GM23248 (cell line): ENCODE data around the gene AMER1. TPM values are rescaled to one million over a fixed set of nuclear protein-coding genes. Genes with fewer than 3 reads are reported as not detected.

Experiments used
- DNase-seq: peaks from one replicate; pipeline ENCODE4 v3.0.0-alpha.2; 2015
- H2AFZ ChIP-seq: fragments of 200-600 bp; sonication (generic); 2 replicates; pipeline ENCODE4 v1.6.1; 2016; ENCODE audit warnings: antibody characterized with exemption
- H3F3A ChIP-seq: fragments of 200-600 bp; sonication (generic); 2 replicates; pipeline ENCODE4 v1.6.1; 2016; ENCODE audit warnings: mild to moderate bottlenecking, antibody characterized with exemption, mixed run types; ENCODE audit not compliant: insufficient read depth
- H3K27ac ChIP-seq: fragments of 200-600 bp; sonication (generic); 2 replicates; pipeline ENCODE4 v1.5.1; 2016; ENCODE audit warnings: mild to moderate bottlenecking
- H3K27me3 ChIP-seq: fragments of 200-600 bp; sonication (generic); replicated peaks from 2 replicates; pipeline ENCODE4 v1.6.1; 2016; ENCODE audit warnings: mild to moderate bottlenecking; ENCODE audit not compliant: insufficient read depth
- H3K36me3 ChIP-seq: fragments of 200-600 bp; sonication (generic); 2 replicates; pipeline ENCODE4 v1.6.1; 2016; ENCODE audit warnings: low read depth, mild to moderate bottlenecking
- H3K4me1 ChIP-seq: fragments of 200-600 bp; sonication (generic); 2 replicates; pipeline ENCODE4 v1.6.1; 2016; ENCODE audit warnings: mild to moderate bottlenecking; ENCODE audit not compliant: insufficient read depth
- H3K4me2 ChIP-seq: fragments of 200-600 bp; sonication (generic); one replicate; pipeline ENCODE4 v1.6.1; 2016; ENCODE audit warnings: mild to moderate bottlenecking; ENCODE audit not compliant: unreplicated experiment
- H3K4me3 ChIP-seq: fragments of 200-600 bp; sonication (generic); 2 replicates; pipeline ENCODE4 v1.5.1; 2016; ENCODE audit warnings: mild to moderate bottlenecking
- H3K79me2 ChIP-seq: fragments of 200-600 bp; sonication (generic); 2 replicates; pipeline ENCODE4 v1.6.1; 2016; ENCODE audit warnings: mild to moderate bottlenecking; ENCODE audit not compliant: insufficient read depth
- H3K9ac ChIP-seq: fragments of 200-600 bp; sonication (generic); 2 replicates; pipeline ENCODE4 v1.6.1; 2016; ENCODE audit warnings: mild to moderate bottlenecking
- H3K9me2 ChIP-seq: fragments of 200-600 bp; sonication (generic); 2 replicates; pipeline ENCODE4 v1.6.1; 2016; ENCODE audit warnings: mixed run types, mild to moderate bottlenecking, moderate library complexity; ENCODE audit not compliant: insufficient read depth
- H3K9me3 ChIP-seq: fragments of 200-600 bp; sonication (generic); one replicate; pipeline ENCODE4 v1.6.1; 2017; ENCODE audit warnings: low read depth
- H4K20me1 ChIP-seq: fragments of 200-600 bp; sonication (generic); 2 replicates; pipeline ENCODE4 v1.6.0; 2016; ENCODE audit not compliant: insufficient read depth
- EZH2 ChIP-seq: fragments of 200-600 bp; sonication (generic); IDR thresholded peaks from 2 replicates; pipeline ENCODE4 v1.6.1; 2018; ENCODE audit warnings: antibody characterized with exemption, mild to moderate bottlenecking; ENCODE audit not compliant: insufficient read depth, poor library complexity, severe bottlenecking
- EZH2phosphoT487 ChIP-seq: fragments of 200-600 bp; sonication (generic); IDR thresholded peaks from 2 replicates; pipeline ENCODE4 v1.6.1; 2018; ENCODE audit warnings: antibody characterized with exemption, moderate library complexity, mild to moderate bottlenecking, low read depth; ENCODE audit not compliant: insufficient read depth
- whole genome bisulfite sequencing, 2 experiments: methylation state at CpG; one replicate each; pipeline ENCODE4 v1.1.6; 2015 to 2017; ENCODE audit warnings: low lambda C conversion rate in 2 of 2, low coverage in 1 of 2; ENCODE audit errors: missing lambda C conversion rate in 2 of 2; 5-methylcytosine and 5-hydroxymethylcytosine counted together
- in situ Hi-C: fragments of 300-500 bp; cut with MboI; formaldehyde crosslinking; loops from 2 replicates; pipeline ENCODE4 v1.15.0; 2020
- polyA plus RNA-seq: library from polyadenylated mRNA; unstranded; fragments of >200 nt; fragmentation: Nextera tagmentation; extraction: Ambion mirVana; gene quantifications from 2 replicates; pipeline ENCODE4 v1.2.1, GENCODE V29; 2016
- total RNA-seq: library from RNA; depleted of rRNA; stranded (reverse); fragments of >200 nt; shearing (Covaris generic); gene quantifications from 2 replicates; pipeline ENCODE4 v1.2.3, GENCODE V29; 2014

The AMER1 gene
- total and polyA plus RNA-seq, 2 experiments from 2014 or later: 0.05 to 1.9 TPM

DNA sequence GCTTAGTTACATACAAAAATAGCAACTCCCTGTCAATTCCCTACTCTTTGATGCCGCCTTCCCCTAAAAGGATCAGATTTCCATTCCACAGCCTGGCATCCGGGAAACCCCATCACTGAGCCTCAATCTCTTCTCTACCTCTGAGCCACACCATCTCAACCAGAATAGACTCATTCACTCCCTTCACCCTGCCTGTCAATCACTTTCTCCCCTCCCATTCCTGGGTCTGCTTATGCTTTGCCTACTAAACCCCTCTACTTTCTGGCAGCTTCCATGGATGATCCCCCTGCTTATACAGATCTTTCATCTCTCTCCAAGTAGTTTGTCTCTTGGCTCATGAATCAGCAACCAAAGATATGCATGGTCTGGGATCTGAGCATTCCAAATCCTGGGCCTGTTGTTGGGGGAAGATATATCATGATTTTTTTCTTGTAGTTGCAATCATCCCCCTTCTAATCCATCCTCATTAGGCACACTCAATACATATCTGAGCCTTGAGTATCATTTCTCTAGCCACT lies 2.6 kb downstream of the AMER1 start:
- H3K36me3 ChIP-seq: no peaks in the 10 kb centered on the region
- H3K9me2 ChIP-seq: no peaks in the 10 kb centered on the region
- H3K9me3 ChIP-seq: no peaks in the 10 kb centered on the region
- H3K27me3 ChIP-seq: no peaks in the 10 kb centered on the region
- no peak overlapping the region for H3K9ac ChIP-seq
- no peak for TF ChIP-seq EZH2phosphoT487
- no peak for TF ChIP-seq EZH2
- no peak overlapping the region for H2AFZ ChIP-seq
- H3K4me2 ChIP-seq: no peak overlapping the region
- no peaks in the 10 kb centered on the region for H3K79me2 ChIP-seq
- peaks cover 18% of the 10 kb centered on the region for H3K4me1 ChIP-seq
- no peaks in the 10 kb centered on the region for H3F3A ChIP-seq
- in situ Hi-C loops: no loop called here
- H3K27ac ChIP-seq: no peak overlapping the region
- WGBS, 2 experiments: 58 to 59% methylated on average over 2 of the region's 2 CpGs
- peak; percentile 19 for DNase-seq
- H4K20me1 ChIP-seq: no peaks in the 10 kb centered on the region
- H3K4me3 ChIP-seq: no peak overlapping the region

DNA sequence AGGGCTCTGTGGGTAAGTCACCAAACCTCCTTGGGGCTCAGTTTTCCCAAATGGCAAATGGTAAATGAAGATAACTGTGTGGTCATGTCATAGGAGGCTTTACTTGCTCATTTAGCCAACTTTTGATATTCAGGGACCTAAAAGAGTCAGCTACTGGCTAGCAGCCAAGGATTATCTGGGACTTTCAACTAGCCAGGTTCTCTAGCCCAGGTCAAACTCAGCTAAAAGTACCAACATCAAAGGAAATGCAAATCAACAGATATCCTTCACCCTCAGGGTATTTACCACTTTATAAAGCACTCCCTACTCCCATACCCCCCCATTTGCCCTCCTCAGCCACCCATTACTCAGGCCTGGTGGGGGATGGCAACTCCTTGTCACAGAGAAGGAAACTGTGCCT lies 7.5 kb downstream of the AMER1 start:
- no peak overlapping the region for H3K4me2 ChIP-seq
- no peaks in the 10 kb centered on the region for H3F3A ChIP-seq
- H3K27ac ChIP-seq: no peak overlapping the region
- peaks cover 2% of the 10 kb centered on the region; the same call in 1 of the 2 replicates for H3K4me1 ChIP-seq
- no peak for TF ChIP-seq EZH2
- no peak for TF ChIP-seq EZH2phosphoT487
- H3K9me2 ChIP-seq: no peaks in the 10 kb centered on the region
- H4K20me1 ChIP-seq: no peaks in the 10 kb centered on the region
- H3K79me2 ChIP-seq: no peaks in the 10 kb centered on the region
- DNase-seq: no peak
- H3K4me3 ChIP-seq: no peak overlapping the region
- no peaks in the 10 kb centered on the region for H3K27me3 ChIP-seq
- H3K9ac ChIP-seq: no peak overlapping the region
- H2AFZ ChIP-seq: no peak overlapping the region
- in situ Hi-C loops: no loop called here
- H3K36me3 ChIP-seq: no peaks in the 10 kb centered on the region
- no peaks in the 10 kb centered on the region for H3K9me3 ChIP-seq

DNA sequence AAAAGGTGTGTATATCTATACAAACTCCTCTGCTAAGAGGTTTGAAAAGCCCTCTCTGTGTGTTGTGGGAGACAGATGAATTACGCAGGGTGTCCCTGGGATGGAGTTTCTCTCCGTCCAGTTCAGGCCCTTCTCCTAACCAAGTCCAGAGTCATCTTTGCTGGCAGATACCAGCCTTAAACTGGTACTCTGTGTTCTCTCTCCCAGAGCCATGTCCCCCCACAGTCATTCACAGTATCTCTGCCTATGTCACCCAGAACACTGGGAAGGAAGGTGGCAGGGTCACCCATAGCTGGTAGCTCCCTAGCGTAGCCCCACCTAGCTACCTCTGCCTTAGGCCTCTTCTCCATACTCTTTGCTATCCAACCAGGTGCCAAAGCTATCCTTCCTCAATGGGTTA lies 8.9 kb downstream of the AMER1 start:
- H3K4me1 ChIP-seq: no peaks in the 10 kb centered on the region
- TF ChIP-seq EZH2phosphoT487: no peak
- no peak for TF ChIP-seq EZH2
- in situ Hi-C loops: no loop called here
- H3F3A ChIP-seq: no peaks in the 10 kb centered on the region
- 100% methylated on average over 3 of the region's 3 CpGs for WGBS, 2 experiments
- H3K9ac ChIP-seq: no peak overlapping the region
- no peaks in the 10 kb centered on the region for H3K9me2 ChIP-seq
- H3K79me2 ChIP-seq: no peaks in the 10 kb centered on the region
- no peak overlapping the region for H3K27ac ChIP-seq
- no peak overlapping the region for H3K4me3 ChIP-seq
- no peaks in the 10 kb centered on the region for H3K9me3 ChIP-seq
- no peaks in the 10 kb centered on the region for H4K20me1 ChIP-seq
- no peak overlapping the region for H3K4me2 ChIP-seq
- H3K36me3 ChIP-seq: no peaks in the 10 kb centered on the region
- no peak overlapping the region for H2AFZ ChIP-seq
- no peaks in the 10 kb centered on the region for H3K27me3 ChIP-seq
- DNase-seq: no peak

DNA sequence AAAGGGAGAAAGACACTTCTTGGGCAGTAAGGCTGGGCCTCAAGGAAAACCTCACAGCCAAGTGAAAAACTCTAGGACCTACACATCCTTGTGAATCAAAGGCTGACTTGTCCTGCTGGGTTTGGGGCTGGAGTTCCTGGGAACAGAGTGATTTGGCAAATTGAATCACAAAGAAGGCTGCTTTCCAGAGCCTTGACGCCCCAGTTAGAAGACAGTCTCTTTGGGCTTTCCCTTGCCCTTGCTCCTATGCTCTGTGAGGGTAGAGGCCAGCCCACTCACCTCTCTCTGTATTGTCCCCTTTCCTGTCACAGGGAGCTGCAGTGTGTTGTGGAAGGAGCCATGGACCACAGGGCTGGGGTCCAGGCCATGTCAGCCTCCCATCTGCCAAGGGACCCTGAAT lies 9.6 kb downstream of the AMER1 start:
- TF ChIP-seq EZH2phosphoT487 (no peak), EZH2 (no peak)
- Histone ChIP-seq H3K79me2 (no peaks in the 10 kb centered on the region), H3K9me2 (no peaks in the 10 kb centered on the region), H3K4me1 (no peaks in the 10 kb centered on the region), H3F3A (no peaks in the 10 kb centered on the region), H3K27me3 (no peaks in the 10 kb centered on the region), H3K4me3 (no peak overlapping the region), H3K36me3 (no peaks in the 10 kb centered on the region), H3K9ac (no peak overlapping the region), H3K27ac (no peak overlapping the region), H3K4me2 (no peak overlapping the region), H4K20me1 (no peaks in the 10 kb centered on the region), H2AFZ (no peak overlapping the region), H3K9me3 (no peaks in the 10 kb centered on the region)
- DNase-seq: no peak
- 13 to 14% methylated on average over 1 of the region's 1 CpG for WGBS, 2 experiments
- in situ Hi-C loops: no loop called here

DNA sequence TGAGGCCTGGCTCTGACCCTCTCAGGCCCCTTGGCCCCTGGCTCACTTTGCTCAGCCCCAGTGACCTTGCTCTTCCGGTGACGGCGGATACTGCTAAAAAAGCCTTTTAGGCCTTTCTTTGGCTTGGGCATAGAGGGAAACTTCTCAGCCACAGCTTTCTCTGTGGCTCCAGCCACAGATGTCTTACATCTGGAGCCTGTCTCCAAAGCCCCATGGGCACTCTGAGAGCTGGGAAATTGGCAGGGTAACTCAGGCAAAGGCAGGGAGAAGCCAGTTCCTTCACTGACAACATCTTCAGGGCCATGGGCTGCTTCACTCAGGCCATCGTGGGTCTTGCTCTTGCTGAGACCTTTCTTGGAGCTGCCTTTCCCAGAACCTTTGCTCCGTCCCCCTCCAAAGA lies 12.8 kb downstream of the AMER1 start:
- Histone ChIP-seq H3K4me1 (no peaks in the 10 kb centered on the region), H3K9me3 (no peaks in the 10 kb centered on the region), H2AFZ (no peak overlapping the region), H3K27me3 (no peaks in the 10 kb centered on the region), H3K9me2 (no peaks in the 10 kb centered on the region), H3F3A (no peaks in the 10 kb centered on the region), H3K27ac (no peak overlapping the region), H4K20me1 (no peaks in the 10 kb centered on the region), H3K36me3 (no peaks in the 10 kb centered on the region), H3K4me2 (no peak overlapping the region), H3K9ac (no peak overlapping the region), H3K79me2 (no peaks in the 10 kb centered on the region), H3K4me3 (no peak overlapping the region)
- TF ChIP-seq EZH2 (no peak), EZH2phosphoT487 (no peak)
- DNase-seq: no peak
- 60 to 73% methylated on average over 3 to 4 of the region's 5 CpGs for WGBS, 2 experiments
- in situ Hi-C loops: no loop called here
